ENCODE results near the gene GNPDA1. TPM values are rescaled to one million over a fixed set of nuclear protein-coding genes. Genes with fewer than 3 reads are reported as not detected.

Gene GNPDA1
- total RNA-seq, 1 donor: 56.5 TPM

GRCh38 chr5:142023836-142024235 lies 11.0 kb upstream of the GNPDA1 start:
- Histone ChIP-seq H3K4me1 (ENCODE audit: insufficient read depth, low read length) (peaks cover 5% of the 10 kb centered on the region), H3K9me3 (ENCODE audit: low read depth, low read length) (no peaks in the 10 kb centered on the region), H3K4me3 (ENCODE audit: insufficient read depth, low read length) (no peak overlapping the region), H3K36me3 (ENCODE audit: insufficient read depth, low read length) (no peaks in the 10 kb centered on the region), H3K27ac (ENCODE audit: low read depth, low read length) (no peak overlapping the region), H3K27me3 (ENCODE audit: insufficient read depth, low read length) (no peaks in the 10 kb centered on the region), H4K20me1 (ENCODE audit: insufficient read depth, low read length) (no peaks in the 10 kb centered on the region), H3K4me2 (ENCODE audit: insufficient read depth, low read length) (no peak overlapping the region), H3K79me2 (ENCODE audit: insufficient read depth, low read length) (no peaks in the 10 kb centered on the region), H2AFZ (ENCODE audit: low read length) (no peak overlapping the region)
- DNase-seq (ENCODE audit: insufficient read length, low spot score, missing footprints): no peak
- TF ChIP-seq CTCF (IDR thresholded peaks at IDR 0.05; ENCODE audit: extremely low read depth, low read depth, low read length): no peak

- Histone ChIP-seq H3K4me1 (ENCODE audit: insufficient read depth, low read length) (peaks cover 11% of the 10 kb centered on the region), H3K4me2 (ENCODE audit: insufficient read depth, low read length) (no peak overlapping the region), H3K9me3 (ENCODE audit: low read depth, low read length) (no peaks in the 10 kb centered on the region), H3K27me3 (ENCODE audit: insufficient read depth, low read length) (no peaks in the 10 kb centered on the region), H2AFZ (ENCODE audit: low read length) (no peak overlapping the region), H3K79me2 (ENCODE audit: insufficient read depth, low read length) (no peaks in the 10 kb centered on the region), H4K20me1 (ENCODE audit: insufficient read depth, low read length) (no peaks in the 10 kb centered on the region), H3K27ac (ENCODE audit: low read depth, low read length) (no peak overlapping the region), H3K4me3 (ENCODE audit: insufficient read depth, low read length) (no peak overlapping the region), H3K36me3 (ENCODE audit: insufficient read depth, low read length) (no peaks in the 10 kb centered on the region)
- DNase-seq (ENCODE audit: insufficient read length, low spot score, missing footprints): no peak
- no peak for TF ChIP-seq CTCF (IDR thresholded peaks at IDR 0.05; ENCODE audit: extremely low read depth, low read depth, low read length)
Measured at GRCh38 chr5:142020122-142020659, 7.4 kb upstream of the GNPDA1 start.

GRCh38 chr5:142017832-142018427 lies 5.1 kb upstream of the GNPDA1 start:
- peaks cover 2% of the 10 kb centered on the region for H3K79me2 ChIP-seq (ENCODE audit: insufficient read depth, low read length)
- no peak overlapping the region for H3K4me3 ChIP-seq (ENCODE audit: insufficient read depth, low read length)
- peaks cover 22% of the 10 kb centered on the region for H3K4me1 ChIP-seq (ENCODE audit: insufficient read depth, low read length)
- TF ChIP-seq CTCF (IDR thresholded peaks at IDR 0.05; ENCODE audit: extremely low read depth, low read depth, low read length): no peak
- no peak overlapping the region for H2AFZ ChIP-seq (ENCODE audit: low read length)
- no peak for DNase-seq (ENCODE audit: insufficient read length, low spot score, missing footprints)
- no peaks in the 10 kb centered on the region for H3K27me3 ChIP-seq (ENCODE audit: insufficient read depth, low read length)
- H3K27ac ChIP-seq (ENCODE audit: low read depth, low read length): no peak overlapping the region
- H3K36me3 ChIP-seq (ENCODE audit: insufficient read depth, low read length): no peaks in the 10 kb centered on the region
- H4K20me1 ChIP-seq (ENCODE audit: insufficient read depth, low read length): no peaks in the 10 kb centered on the region
- H3K4me2 ChIP-seq (ENCODE audit: insufficient read depth, low read length): no peak overlapping the region
- no peaks in the 10 kb centered on the region for H3K9me3 ChIP-seq (ENCODE audit: low read depth, low read length)

- H4K20me1 ChIP-seq (ENCODE audit: insufficient read depth, low read length): peaks cover 3% of the 10 kb centered on the region
- no peaks in the 10 kb centered on the region for H3K36me3 ChIP-seq (ENCODE audit: insufficient read depth, low read length)
Measured at GRCh38 chr5:142016556-142016955, 3.7 kb upstream of the GNPDA1 start.

More at GRCh38 chr5:142016556-142016955, 3.7 kb upstream of the GNPDA1 start:
- peaks cover 32% of the 10 kb centered on the region for H3K4me1 ChIP-seq (ENCODE audit: insufficient read depth, low read length)
- H3K27me3 ChIP-seq (ENCODE audit: insufficient read depth, low read length): no peaks in the 10 kb centered on the region
- TF ChIP-seq CTCF (IDR thresholded peaks at IDR 0.05; ENCODE audit: extremely low read depth, low read depth, low read length): no peak
- H3K4me3 ChIP-seq (ENCODE audit: insufficient read depth, low read length): no peak overlapping the region
- H2AFZ ChIP-seq (ENCODE audit: low read length): no peak overlapping the region
- H3K4me2 ChIP-seq (ENCODE audit: insufficient read depth, low read length): peak overlapping the region; percentile 17
- H3K79me2 ChIP-seq (ENCODE audit: insufficient read depth, low read length): peaks cover 14% of the 10 kb centered on the region
- no peaks in the 10 kb centered on the region for H3K9me3 ChIP-seq (ENCODE audit: low read depth, low read length)
- H3K27ac ChIP-seq (ENCODE audit: low read depth, low read length): no peak overlapping the region
- no peak for DNase-seq (ENCODE audit: insufficient read length, low spot score, missing footprints)

Measured in osteoblast (primary cell).